ENCODE results near the gene ARAP1.

The ARAP1 gene

DNA sequence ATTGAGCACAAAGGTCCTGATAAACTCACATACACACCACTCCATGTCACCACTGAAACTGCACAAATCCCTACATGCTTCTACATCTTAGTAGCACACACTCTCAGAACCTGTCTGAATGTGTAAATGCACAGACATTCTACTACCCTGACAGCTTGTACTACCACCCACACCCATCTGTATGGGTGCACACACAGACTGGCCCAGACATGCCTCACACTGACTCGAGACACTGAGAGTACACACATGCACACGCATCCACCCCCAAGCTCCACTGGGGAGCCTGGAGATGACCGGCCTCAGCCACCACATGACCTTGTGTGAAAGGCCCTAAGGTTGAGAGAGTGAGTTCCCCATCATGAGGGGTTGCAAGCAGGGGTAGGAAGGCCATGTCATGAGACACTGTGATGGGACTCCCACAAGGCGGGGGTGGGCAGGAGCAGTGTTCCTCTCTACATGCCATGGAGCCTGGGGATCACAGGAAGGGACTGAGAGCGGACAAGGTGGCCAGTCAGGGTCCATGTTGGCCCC, 28.1 kb downstream of the ARAP1 start:
- peaks cover 37% of the 10 kb centered on the region for H3K4me1 ChIP-seq (ENCODE audit: insufficient read depth, low read length, poor library complexity, severe bottlenecking)

DNA sequence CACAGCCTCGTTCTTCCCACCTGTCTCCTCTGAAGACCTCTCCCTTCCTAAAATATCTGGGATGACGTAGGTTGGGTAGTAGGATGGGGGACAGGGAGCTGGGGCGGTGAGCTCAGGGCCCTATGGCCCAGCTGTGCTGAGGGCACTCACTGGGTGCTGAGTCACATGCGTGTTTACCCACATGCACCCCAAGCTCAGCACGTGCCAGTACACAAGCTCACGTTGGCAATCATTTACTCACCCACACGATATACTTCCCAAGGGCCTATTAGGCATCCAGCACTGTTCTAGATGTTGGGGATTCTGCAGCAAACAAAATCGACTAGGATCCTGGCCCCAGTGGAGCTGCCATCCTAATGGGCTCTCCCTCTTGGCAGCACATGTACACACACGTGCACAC, 28.7 kb downstream of the ARAP1 start:
- H2AFZ ChIP-seq (ENCODE audit: low read length): no peak overlapping the region
- H3K9me3 ChIP-seq (ENCODE audit: insufficient read depth, low read depth, low read length): no peaks in the 10 kb centered on the region
- H3K4me1 ChIP-seq (ENCODE audit: insufficient read depth, low read length, poor library complexity, severe bottlenecking): peaks cover 43% of the 10 kb centered on the region
- TF ChIP-seq EZH2phosphoT487 (IDR thresholded peaks at IDR 0.05; ENCODE audit: borderline replicate concordance): no peak
- TF ChIP-seq, protein P1, sequence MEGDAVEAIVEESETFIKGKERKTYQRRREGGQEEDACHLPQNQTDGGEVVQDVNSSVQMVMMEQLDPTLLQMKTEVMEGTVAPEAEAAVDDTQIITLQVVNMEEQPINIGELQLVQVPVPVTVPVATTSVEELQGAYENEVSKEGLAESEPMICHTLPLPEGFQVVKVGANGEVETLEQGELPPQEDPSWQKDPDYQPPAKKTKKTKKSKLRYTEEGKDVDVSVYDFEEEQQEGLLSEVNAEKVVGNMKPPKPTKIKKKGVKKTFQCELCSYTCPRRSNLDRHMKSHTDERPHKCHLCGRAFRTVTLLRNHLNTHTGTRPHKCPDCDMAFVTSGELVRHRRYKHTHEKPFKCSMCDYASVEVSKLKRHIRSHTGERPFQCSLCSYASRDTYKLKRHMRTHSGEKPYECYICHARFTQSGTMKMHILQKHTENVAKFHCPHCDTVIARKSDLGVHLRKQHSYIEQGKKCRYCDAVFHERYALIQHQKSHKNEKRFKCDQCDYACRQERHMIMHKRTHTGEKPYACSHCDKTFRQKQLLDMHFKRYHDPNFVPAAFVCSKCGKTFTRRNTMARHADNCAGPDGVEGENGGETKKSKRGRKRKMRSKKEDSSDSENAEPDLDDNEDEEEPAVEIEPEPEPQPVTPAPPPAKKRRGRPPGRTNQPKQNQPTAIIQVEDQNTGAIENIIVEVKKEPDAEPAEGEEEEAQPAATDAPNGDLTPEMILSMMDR (conservative IDR thresholded peaks at IDR 0.05; ENCODE audit: low read length): no peak
- H4K20me1 ChIP-seq (ENCODE audit: insufficient read depth, low read length, poor library complexity, severe bottlenecking): peaks cover 28% of the 10 kb centered on the region
- no peaks in the 10 kb centered on the region for H3F3A ChIP-seq (ENCODE audit: low read depth)
- no peak overlapping the region for H3K9ac ChIP-seq (ENCODE audit: low read depth, low read length, poor library complexity, severe bottlenecking)
- no peak overlapping the region for H3K4me2 ChIP-seq (ENCODE audit: low read depth, low read length, poor library complexity, severe bottlenecking)
- H3K79me2 ChIP-seq (ENCODE audit: insufficient read depth, low read length): peaks cover 60% of the 10 kb centered on the region
- H3K4me3 ChIP-seq (ENCODE audit: low read length, poor library complexity, severe bottlenecking): no peak overlapping the region
- H3K9me2 ChIP-seq (replicated peaks; ENCODE audit: low read depth, low read length): no peaks in the 10 kb centered on the region
- H3K27me3 ChIP-seq (ENCODE audit: insufficient read depth, low read length, poor library complexity, severe bottlenecking): no peaks in the 10 kb centered on the region
- H3K36me3 ChIP-seq (ENCODE audit: insufficient read depth, low read length): peaks cover 30% of the 10 kb centered on the region; the same call in 1 of the 2 replicates

More for the DNA sequence above, 28.1 kb downstream of the ARAP1 start:
- TF ChIP-seq, protein P1 (conservative IDR thresholded peaks at IDR 0.05; ENCODE audit: low read length): no peak
- TF ChIP-seq EZH2phosphoT487 (IDR thresholded peaks at IDR 0.05; ENCODE audit: borderline replicate concordance): no peak
- Histone ChIP-seq H3K9me2 (replicated peaks; ENCODE audit: low read depth, low read length) (no peaks in the 10 kb centered on the region), H2AFZ (ENCODE audit: low read length) (no peak overlapping the region), H3F3A (ENCODE audit: low read depth) (no peaks in the 10 kb centered on the region), H3K4me3 (ENCODE audit: low read length, poor library complexity, severe bottlenecking) (no peak overlapping the region), H3K36me3 (ENCODE audit: insufficient read depth, low read length) (peaks cover 24% of the 10 kb centered on the region; the same call in 1 of the 2 replicates), H3K27me3 (ENCODE audit: insufficient read depth, low read length, poor library complexity, severe bottlenecking) (no peaks in the 10 kb centered on the region), H4K20me1 (ENCODE audit: insufficient read depth, low read length, poor library complexity, severe bottlenecking) (peaks cover 23% of the 10 kb centered on the region), H3K9ac (ENCODE audit: low read depth, low read length, poor library complexity, severe bottlenecking) (no peak overlapping the region), H3K9me3 (ENCODE audit: insufficient read depth, low read depth, low read length) (no peaks in the 10 kb centered on the region), H3K79me2 (ENCODE audit: insufficient read depth, low read length) (peaks cover 54% of the 10 kb centered on the region), H3K4me2 (ENCODE audit: low read depth, low read length, poor library complexity, severe bottlenecking) (no peak overlapping the region)

DNA sequence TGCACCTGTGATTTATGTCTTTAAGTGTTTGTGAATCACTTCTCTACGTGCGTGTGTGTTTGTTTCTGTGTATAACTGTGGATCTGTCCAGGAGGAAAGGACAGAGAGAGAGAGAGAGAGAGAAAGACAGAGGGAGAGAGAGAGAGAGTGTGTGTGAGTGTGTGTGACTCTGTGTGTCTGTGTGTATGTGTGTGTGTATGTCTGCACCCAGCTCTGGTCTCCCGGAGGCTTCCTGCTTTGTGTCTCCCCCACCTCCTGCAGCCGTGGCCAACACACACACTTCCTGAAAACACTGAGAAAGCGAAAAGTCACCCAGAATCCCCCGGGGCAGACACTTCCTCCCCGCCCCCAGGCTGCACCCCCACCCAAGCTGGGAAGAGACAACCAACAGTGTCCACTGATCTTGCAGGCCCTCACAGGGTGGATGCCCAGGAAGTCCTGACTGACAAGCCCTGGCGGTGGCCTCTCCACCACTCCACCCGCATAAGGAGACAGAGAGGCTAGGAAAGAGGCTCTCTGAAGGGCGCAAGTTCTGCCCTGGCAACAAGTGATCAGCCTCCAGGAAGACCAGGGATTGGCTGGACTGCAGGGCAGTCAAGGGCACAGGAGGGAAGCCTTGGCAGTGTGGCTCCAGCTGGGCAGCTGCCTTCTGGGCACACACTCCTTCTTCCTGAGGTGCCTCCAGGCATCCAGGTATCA, 30.0 kb downstream of the ARAP1 start:
- H3K4me3 ChIP-seq (ENCODE audit: low read length, poor library complexity, severe bottlenecking): peak overlapping the region; percentile 83
- H3K36me3 ChIP-seq (ENCODE audit: insufficient read depth, low read length): peaks cover 37% of the 10 kb centered on the region; the same call in 1 of the 2 replicates
- no peaks in the 10 kb centered on the region for H3K9me2 ChIP-seq (replicated peaks; ENCODE audit: low read depth, low read length)
- peaks cover 70% of the 10 kb centered on the region for H3K79me2 ChIP-seq (ENCODE audit: insufficient read depth, low read length)
- H3K4me1 ChIP-seq (ENCODE audit: insufficient read depth, low read length, poor library complexity, severe bottlenecking): peaks cover 45% of the 10 kb centered on the region
- peak overlapping the region; percentile 88 for H3K9ac ChIP-seq (ENCODE audit: low read depth, low read length, poor library complexity, severe bottlenecking)
- H3K27me3 ChIP-seq (ENCODE audit: insufficient read depth, low read length, poor library complexity, severe bottlenecking): no peaks in the 10 kb centered on the region
- peak overlapping the region; percentile 95 for H2AFZ ChIP-seq (ENCODE audit: low read length)
- no peak for TF ChIP-seq EZH2phosphoT487 (IDR thresholded peaks at IDR 0.05; ENCODE audit: borderline replicate concordance)
- TF ChIP-seq, protein P1 (conservative IDR thresholded peaks at IDR 0.05; ENCODE audit: low read length): no peak
- H4K20me1 ChIP-seq (ENCODE audit: insufficient read depth, low read length, poor library complexity, severe bottlenecking): peaks cover 30% of the 10 kb centered on the region
- no peaks in the 10 kb centered on the region for H3K9me3 ChIP-seq (ENCODE audit: insufficient read depth, low read depth, low read length)
- peak overlapping the region; percentile 91 for H3K4me2 ChIP-seq (ENCODE audit: low read depth, low read length, poor library complexity, severe bottlenecking)
- H3F3A ChIP-seq (ENCODE audit: low read depth): no peaks in the 10 kb centered on the region

Measured in Loucy (cell line).